B cell (primary cell): ENCODE data around the gene CCDC57. TPM values are rescaled to one million over a fixed set of nuclear protein-coding genes. Genes with fewer than 3 reads are reported as not detected.

Source experiments
- ATAC-seq: fragments of 200-7000 bp; cut with Tn5 transposase; one replicate; pipeline ENCODE4 v1.10.0; 2021; ENCODE audit warnings: low read depth, mild to moderate bottlenecking, moderate number of reproducible peaks, moderate library complexity
- CTCF ChIA-PET: fragments of 350-600 bp; sonication (Branson Sonifier 250); formaldehyde crosslinking; loops from one replicate; lab custom pipeline; 2021; ENCODE audit warnings: antibody characterized with exemption, inconsistent platforms; lab: Charles Lee
- POLR2A ChIA-PET: fragments of 350-600 bp; sonication (Branson Sonifier 250); formaldehyde crosslinking; loops from one replicate; lab custom pipeline; 2021; ENCODE audit warnings: antibody characterized with exemption; lab: Charles Lee
- DNase-seq: peaks from one replicate; pipeline ENCODE4 v3.0.0; 2013
- H2AFZ ChIP-seq: 2 replicates; pipeline ENCODE4 v1.6.1; 2012; ENCODE audit warnings: mild to moderate bottlenecking, low read depth, low read length; ENCODE audit not compliant: insufficient read depth, poor library complexity, severe bottlenecking
- H3K27ac ChIP-seq, 2 donors: 1 replicate in 1 of 2; 2 replicates in 1 of 2; pipeline ENCODE4 v1.5.1; 2012 to 2013; ENCODE audit warnings: low read length in 2 of 2, mild to moderate bottlenecking in 2 of 2, moderate library complexity in 1 of 2
- H3K27me3 ChIP-seq, 4 experiments: fragments of 200-600 bp in 1 of 4; sonication (generic) in 1 of 4; replicated peaks in 1 of 4; 1 replicate in 2 of 4; 2 replicates in 2 of 4; pipeline versions ENCODE4 v1.6.1 to v1.7.0; 2013 to 2016; ENCODE audit warnings: low read length in 3 of 4, mild to moderate bottlenecking in 2 of 4, mixed read lengths in 1 of 4, moderate library complexity in 1 of 4; ENCODE audit not compliant: insufficient read depth in 4 of 4, control insufficient read depth in 3 of 4; ENCODE audit errors: control extremely low read depth in 1 of 4
- H3K36me3 ChIP-seq, 2 experiments: replicated peaks in 1 of 2; 1 replicate in 1 of 2; 2 replicates in 1 of 2; pipeline versions ENCODE4 v1.6.1 to v1.7.1; 2013; ENCODE audit warnings: low read length in 1 of 2; ENCODE audit not compliant: insufficient read depth in 2 of 2, control insufficient read depth in 1 of 2; ENCODE audit errors: control extremely low read depth in 1 of 2, extremely low read depth in 1 of 2
- H3K4me1 ChIP-seq, 2 donors: fragments of 200-600 bp in 1 of 2; sonication (generic) in 1 of 2; 1 replicate in 1 of 2; 2 replicates in 1 of 2; pipeline versions ENCODE4 v1.5.1 to v1.6.1; 2013 to 2017; ENCODE audit warnings: low read length in 2 of 2; ENCODE audit not compliant: control insufficient read depth in 2 of 2, insufficient read depth in 2 of 2
- H3K4me2 ChIP-seq: replicated peaks from 2 replicates; pipeline ENCODE3; 2012; ENCODE audit warnings: mild to moderate bottlenecking, low read depth, low read length; ENCODE audit not compliant: poor library complexity, severe bottlenecking
- H3K4me3 ChIP-seq, 5 experiments: fragments of 200-600 bp in 1 of 5; sonication (generic) in 1 of 5; 1 replicate in 3 of 5; 2 replicates in 2 of 5; pipeline versions ENCODE4 v1.5.1 to v1.7.0; 2011 to 2016; ENCODE audit warnings: low read length in 4 of 5, mild to moderate bottlenecking in 4 of 5, low read depth in 2 of 5, control low read depth in 1 of 5, moderate library complexity in 1 of 5; ENCODE audit not compliant: insufficient read depth in 1 of 5; ENCODE audit errors: control extremely low read depth in 1 of 5, extremely low read depth in 1 of 5
- H3K79me2 ChIP-seq: fragments of 200-600 bp; sonication (generic); one replicate; pipeline ENCODE4 v1.6.0; 2016; ENCODE audit warnings: low read length; ENCODE audit not compliant: control insufficient read depth, insufficient read depth
- H3K9ac ChIP-seq: fragments of 200-600 bp; sonication (generic); 2 replicates; pipeline ENCODE4 v1.6.1; 2017; ENCODE audit warnings: mild to moderate bottlenecking, low read length, moderate library complexity
- H3K9me3 ChIP-seq, 3 donors: one replicate each; pipeline versions ENCODE4 v1.6.1 to v1.7.1; 2013; ENCODE audit warnings: low read length in 2 of 3; ENCODE audit not compliant: control insufficient read depth in 2 of 3, insufficient read depth in 1 of 3; ENCODE audit errors: control extremely low read depth in 1 of 3
- H4K20me1 ChIP-seq: 2 replicates; pipeline ENCODE4 v1.6.0; 2012; ENCODE audit warnings: mild to moderate bottlenecking, low read length; ENCODE audit not compliant: insufficient read depth, control insufficient read depth, poor library complexity, severe bottlenecking
- H3K27ac Mint-ChIP-seq: one replicate; pipeline ENCODE4 v1.8.0; 2021; ENCODE audit warnings: mixed read lengths
- H3K27me3 Mint-ChIP-seq: one replicate; pipeline ENCODE4 v1.8.0; 2021; ENCODE audit warnings: mixed read lengths
- H3K4me1 Mint-ChIP-seq: one replicate; pipeline ENCODE4 v1.8.0; 2021; ENCODE audit warnings: mixed read lengths
- H3K4me3 Mint-ChIP-seq: one replicate; pipeline ENCODE4 v1.8.0; 2021; ENCODE audit warnings: mixed read lengths
- H3K9me3 Mint-ChIP-seq: one replicate; pipeline ENCODE4 v1.8.0; 2022; ENCODE audit warnings: mixed read lengths; ENCODE audit not compliant: insufficient read depth
- WGBS: methylation state at CpG from one replicate; pipeline ENCODE4 v1.1.5; 2013; ENCODE audit warnings: missing lambda C conversion rate; ENCODE audit not compliant: insufficient coverage; 5-methylcytosine and 5-hydroxymethylcytosine counted together
- intact Hi-C: fragments of 100-400 bp; cut with micrococcal nuclease; formaldehyde crosslinking; loops from one replicate; pipeline ENCODE4 v1.10.0; 2022
- polyA minus RNA-seq: library from RNA; depleted of rRNA, polyadenylated mRNA; stranded (reverse); fragments of >200 nt; gene quantifications from 2 replicates; pipeline ENCODE4 v1.2.3, GENCODE V29; 2012
- polyA plus RNA-seq: library from polyadenylated mRNA; depleted of rRNA; stranded (reverse); fragments of >200 nt; gene quantifications from 2 replicates; pipeline ENCODE4 v1.2.3, GENCODE V29; 2012
- total RNA-seq, 2 donors: library from RNA; stranded (reverse); fragments of 120-200 nt in 1 of 2; gene quantifications; 1 replicate in 1 of 2; 2 replicates in 1 of 2; pipeline versions ENCODE4 v1.2.3 to v1.2.4, GENCODE V29; 2013 to 2022
- TF ChIP-seq, protein P1 (sequence below): fragments of 200-600 bp; IDR thresholded peaks from one replicate; pipeline ENCODE4 v1.8.0; 2022; ENCODE audit warnings: antibody characterized with exemption, mild to moderate bottlenecking

CCDC57 gene, protein sequence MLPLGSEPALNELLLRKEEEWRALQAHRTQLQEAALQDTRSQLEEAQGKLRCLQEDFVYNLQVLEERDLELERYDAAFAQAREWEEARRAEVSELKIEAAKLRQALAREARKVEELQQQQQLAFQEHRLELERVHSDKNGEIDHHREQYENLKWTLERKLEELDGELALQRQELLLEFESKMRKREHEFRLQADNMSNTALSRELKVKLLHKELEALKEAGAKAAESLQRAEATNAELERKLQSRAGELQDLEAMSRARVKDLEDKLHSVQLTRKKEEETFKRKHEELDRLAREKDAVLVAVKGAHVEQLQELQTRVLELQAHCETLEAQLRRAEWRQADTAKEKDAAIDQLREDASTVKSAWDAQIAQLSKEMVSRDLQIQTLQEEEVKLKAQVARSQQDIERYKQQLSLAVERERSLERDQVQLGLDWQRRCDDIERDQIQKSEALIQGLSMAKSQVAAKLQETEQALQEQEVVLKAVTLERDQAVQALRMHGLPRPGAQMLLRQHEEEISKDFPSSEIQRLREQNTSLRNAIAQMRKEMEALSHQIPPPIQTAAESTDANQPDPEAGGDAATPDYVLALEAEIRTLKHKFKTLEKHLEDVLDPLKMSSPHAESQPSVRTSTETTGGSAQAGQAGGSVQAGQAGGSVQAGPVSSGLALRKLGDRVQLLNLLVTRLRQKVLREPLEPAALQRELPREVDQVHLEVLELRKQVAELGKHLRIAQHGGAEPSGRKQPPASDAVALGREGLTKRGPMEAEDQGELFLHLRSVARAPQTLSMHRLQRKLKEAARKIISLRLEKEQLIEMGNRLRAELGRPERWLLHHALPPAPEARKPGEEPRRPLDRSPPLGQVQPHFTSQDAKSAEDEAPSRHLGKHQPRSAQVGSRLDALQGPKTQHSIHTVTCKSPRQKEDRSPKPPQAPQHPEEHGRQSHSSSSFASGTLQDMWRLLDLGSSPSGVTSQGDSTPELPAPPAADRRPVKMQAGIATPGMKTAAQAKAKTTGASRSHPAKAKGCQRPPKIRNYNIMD
- total RNA-seq (67.2 and 82.0 TPM in 2 replicates), polyA plus RNA-seq (34.2 and 49.7 TPM in 2 replicates), polyA minus RNA-seq (16.0 and 27.8 TPM in 2 replicates)
- 15.5 TPM for total RNA-seq (2013)

DNA sequence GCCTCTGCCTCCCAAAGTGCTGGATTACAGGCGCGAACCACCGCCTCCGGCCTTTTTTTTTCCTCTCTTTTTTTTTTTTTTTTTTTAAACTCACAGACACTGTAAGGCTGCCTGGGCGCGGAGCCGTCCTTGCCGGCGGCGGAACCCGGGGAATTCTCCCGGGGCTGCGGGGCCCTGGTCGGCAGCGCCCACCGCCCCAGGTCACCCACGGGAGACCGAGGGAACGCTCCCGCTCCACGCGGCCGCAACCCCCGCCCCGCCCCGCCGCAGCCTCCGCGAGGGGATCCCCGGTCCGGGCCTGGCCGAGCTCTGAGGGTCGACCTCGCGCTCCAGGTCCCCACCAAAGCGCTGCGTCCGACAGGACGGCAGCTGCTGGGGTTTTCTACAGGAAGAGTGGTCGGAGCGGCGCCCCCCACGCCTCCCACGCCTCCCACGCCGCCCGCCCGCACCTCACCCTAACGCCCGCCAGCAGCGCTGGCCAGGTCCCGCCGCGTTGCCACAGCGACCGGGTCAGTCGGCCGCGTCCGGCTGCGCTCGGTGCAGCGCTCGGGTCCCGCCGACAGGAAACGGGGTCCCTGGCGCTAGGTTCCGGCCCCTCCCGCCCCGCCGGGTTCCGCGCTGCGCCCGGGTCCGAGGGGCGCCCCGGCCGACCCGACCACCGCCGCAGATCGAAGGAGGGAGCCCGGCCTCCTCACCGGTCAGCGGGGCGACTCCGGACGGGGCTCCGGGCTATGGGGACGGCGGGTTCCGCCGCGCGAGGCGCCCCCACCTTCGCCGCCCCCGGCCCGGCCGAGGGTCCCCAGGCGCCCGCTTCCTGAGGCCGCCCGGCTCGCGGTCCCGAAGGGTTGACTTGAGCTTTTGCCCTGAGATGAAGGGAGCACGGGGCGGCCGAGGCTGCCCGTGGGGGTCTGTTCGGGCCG is at the start of gene CCDC57:
Gene CCDC57, minus strand, starts transcription at position 512 of the 920 bp plus-strand sequence. CDS start 10,898 bp downstream, outside the sequence.
- Mint-ChIP-seq H3K4me1 (peaks cover 32% of the 10 kb centered on the region), H3K27me3 (no peaks in the 10 kb centered on the region), H3K27ac (peak within 1 kb of the TSS; percentile 93), H3K9me3 (no peaks in the 10 kb centered on the region), H3K4me3 (peak within 1 kb of the TSS; percentile 87)
- POLR2A ChIA-PET = interaction anchor here (0.5 to 6.3 kb wide), 6 partner anchors 17 to 827 kb away, joined by 3 to 46 read pairs (median 4); partner anchors contain the start of genes CSNK1D and SLC16A3
- intact Hi-C loops = loop anchor here (10.0 kb wide), 1 partner anchor 118 kb away; the partner anchor contains the start of gene FASN
- Histone ChIP-seq H3K4me2 (peak within 1 kb of the TSS; percentile 90), H4K20me1 (no peaks in the 10 kb centered on the region), H3K27me3 (no peaks in the 10 kb centered on the region), H2AFZ (peak within 1 kb of the TSS; percentile 74), H3K36me3 (no peaks in the 10 kb centered on the region), H3K79me2 (peaks cover 3% of the 10 kb centered on the region), H3K27ac (peak within 1 kb of the TSS; percentile 22 to 81), H3K4me1 (peaks cover 31 to 37% of the 10 kb centered on the region in 2 donors), H3K9ac (peak within 1 kb of the TSS; percentile 86), H3K9me3 (no peaks in the 10 kb centered on the region), H3K4me3 (peak within 1 kb of the TSS in 4 of 5 experiments; percentile 52 to 79 (median 68))
- peak; percentile 66 for ATAC-seq
- WGBS = under 1% methylated on average over 116 of the region's 116 CpGs
- CTCF ChIA-PET = interaction anchor here (0.6 to 1.7 kb wide), 5 partner anchors 17 to 88 kb away, joined by 3 to 8 read pairs (median 3); no protein-coding TSS in a partner anchor
- TF ChIP-seq, protein P1, sequence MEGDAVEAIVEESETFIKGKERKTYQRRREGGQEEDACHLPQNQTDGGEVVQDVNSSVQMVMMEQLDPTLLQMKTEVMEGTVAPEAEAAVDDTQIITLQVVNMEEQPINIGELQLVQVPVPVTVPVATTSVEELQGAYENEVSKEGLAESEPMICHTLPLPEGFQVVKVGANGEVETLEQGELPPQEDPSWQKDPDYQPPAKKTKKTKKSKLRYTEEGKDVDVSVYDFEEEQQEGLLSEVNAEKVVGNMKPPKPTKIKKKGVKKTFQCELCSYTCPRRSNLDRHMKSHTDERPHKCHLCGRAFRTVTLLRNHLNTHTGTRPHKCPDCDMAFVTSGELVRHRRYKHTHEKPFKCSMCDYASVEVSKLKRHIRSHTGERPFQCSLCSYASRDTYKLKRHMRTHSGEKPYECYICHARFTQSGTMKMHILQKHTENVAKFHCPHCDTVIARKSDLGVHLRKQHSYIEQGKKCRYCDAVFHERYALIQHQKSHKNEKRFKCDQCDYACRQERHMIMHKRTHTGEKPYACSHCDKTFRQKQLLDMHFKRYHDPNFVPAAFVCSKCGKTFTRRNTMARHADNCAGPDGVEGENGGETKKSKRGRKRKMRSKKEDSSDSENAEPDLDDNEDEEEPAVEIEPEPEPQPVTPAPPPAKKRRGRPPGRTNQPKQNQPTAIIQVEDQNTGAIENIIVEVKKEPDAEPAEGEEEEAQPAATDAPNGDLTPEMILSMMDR = no peak
- peak; percentile 88 for DNase-seq
